Mesenchymal stem cell (in vitro differentiated cells and primary cell): Measurements from ENCODE around the gene STUB1. TPM values are rescaled to one million over a fixed set of nuclear protein-coding genes. Genes with fewer than 3 reads are reported as not detected.

Experiments used
- DNase-seq: peaks from one replicate; pipeline ENCODE4 v3.0.0-alpha.2; 2013
- H2AFZ ChIP-seq: one replicate; pipeline ENCODE4 v1.6.1; 2013; ENCODE audit warnings: low read depth, mild to moderate bottlenecking, control low read depth, inconsistent platforms, low read length, moderate library complexity
- H2AK5ac ChIP-seq: 2 replicates; pipeline ENCODE4 v1.6.1; 2013; ENCODE audit warnings: low read length, moderate library complexity, mild to moderate bottlenecking, inconsistent platforms; ENCODE audit not compliant: severe bottlenecking
- H2BK120ac ChIP-seq: one replicate; pipeline ENCODE4 v1.6.1; 2013; ENCODE audit warnings: low read depth, mild to moderate bottlenecking, inconsistent platforms, low read length, moderate library complexity
- H2BK12ac ChIP-seq, 2 experiments: one replicate each; pipeline ENCODE4 v1.6.1; 2013; ENCODE audit warnings: inconsistent platforms in 2 of 2, low read length in 2 of 2, mild to moderate bottlenecking in 2 of 2, moderate library complexity in 2 of 2, control low read depth in 1 of 2
- H2BK15ac ChIP-seq: one replicate; pipeline ENCODE4 v1.6.1; 2013; ENCODE audit warnings: mild to moderate bottlenecking, low read depth, inconsistent platforms; ENCODE audit not compliant: poor library complexity, severe bottlenecking
- H2BK5ac ChIP-seq: 2 replicates; pipeline ENCODE4 v1.6.1; 2013; ENCODE audit warnings: low read depth, mild to moderate bottlenecking, low read length, control low read depth, inconsistent platforms; ENCODE audit not compliant: poor library complexity, severe bottlenecking
- H3K14ac ChIP-seq, 2 experiments: one replicate each; pipeline ENCODE4 v1.6.1; 2013; ENCODE audit warnings: inconsistent platforms in 2 of 2, low read length in 2 of 2, control low read depth in 1 of 2, mild to moderate bottlenecking in 1 of 2, moderate library complexity in 1 of 2
- H3K18ac ChIP-seq, 2 experiments: one replicate each; pipeline ENCODE4 v1.6.1; 2013; ENCODE audit warnings: inconsistent platforms in 2 of 2, low read length in 2 of 2, control low read depth in 1 of 2, low read depth in 1 of 2, mild to moderate bottlenecking in 1 of 2
- H3K23ac ChIP-seq, 2 experiments: one replicate each; pipeline ENCODE4 v1.6.1; 2013; ENCODE audit warnings: inconsistent platforms in 2 of 2, low read length in 2 of 2, mild to moderate bottlenecking in 2 of 2, moderate library complexity in 2 of 2, control low read depth in 1 of 2
- H3K27ac ChIP-seq: 2 replicates; pipeline ENCODE4 v1.5.1; 2013; ENCODE audit warnings: mild to moderate bottlenecking, moderate library complexity, low read length, control low read depth, inconsistent platforms; ENCODE audit not compliant: poor library complexity, severe bottlenecking
- H3K27me3 ChIP-seq, 2 experiments: 2 replicates each; pipeline versions ENCODE4 v1.6.1 to v1.7.0; 2013; ENCODE audit warnings: low read length in 2 of 2, mild to moderate bottlenecking in 2 of 2, moderate library complexity in 2 of 2, control low read depth in 1 of 2, inconsistent platforms in 1 of 2; ENCODE audit not compliant: control insufficient read depth in 1 of 2, insufficient read depth in 1 of 2
- H3K36me3 ChIP-seq, 2 experiments: 2 replicates each; pipeline versions ENCODE4 v1.6.1 to v1.7.0; 2013; ENCODE audit warnings: low read length in 2 of 2, control low read depth in 1 of 2, inconsistent platforms in 1 of 2, low read depth in 1 of 2, mild to moderate bottlenecking in 1 of 2; ENCODE audit not compliant: insufficient read depth in 2 of 2, control insufficient read depth in 1 of 2
- H3K4ac ChIP-seq, 2 experiments: one replicate each; pipeline ENCODE4 v1.6.1; 2013; ENCODE audit warnings: inconsistent platforms in 2 of 2, low read length in 2 of 2, mild to moderate bottlenecking in 2 of 2, moderate library complexity in 2 of 2, control low read depth in 1 of 2, low read depth in 1 of 2
- H3K4me1 ChIP-seq: 2 replicates; pipeline ENCODE4 v1.6.1; 2013; ENCODE audit warnings: low read depth, low read length, control low read depth; ENCODE audit not compliant: control insufficient read depth, insufficient read depth
- H3K4me2 ChIP-seq: 2 replicates; pipeline ENCODE4 v1.6.1; 2013; ENCODE audit warnings: low read length, mild to moderate bottlenecking, inconsistent platforms; ENCODE audit not compliant: poor library complexity, severe bottlenecking
- H3K4me3 ChIP-seq, 2 experiments: 2 replicates each; pipeline versions ENCODE4 v1.5.1 to v1.7.0; 2013; ENCODE audit warnings: low read length in 2 of 2, mild to moderate bottlenecking in 2 of 2, control low read depth in 1 of 2, low read depth in 1 of 2; ENCODE audit not compliant: insufficient read depth in 1 of 2
- H3K79me1 ChIP-seq: replicated peaks from 2 replicates; pipeline ENCODE4 v1.6.1; 2013; ENCODE audit warnings: mild to moderate bottlenecking, control low read depth, low read length, inconsistent platforms; ENCODE audit not compliant: poor library complexity, severe bottlenecking
- H3K9ac ChIP-seq: 2 replicates; pipeline ENCODE4 v1.7.0; 2013; ENCODE audit warnings: mild to moderate bottlenecking, low read length, moderate library complexity
- H3K9me3 ChIP-seq: 2 replicates; pipeline ENCODE4 v1.7.0; 2013; ENCODE audit warnings: mild to moderate bottlenecking, low read length; ENCODE audit not compliant: control insufficient read depth
- H4K8ac ChIP-seq: one replicate; pipeline ENCODE4 v1.6.1; 2013; ENCODE audit warnings: inconsistent platforms, mild to moderate bottlenecking, low read length, moderate library complexity
- H4K91ac ChIP-seq: one replicate; pipeline ENCODE4 v1.6.1; 2013; ENCODE audit warnings: mild to moderate bottlenecking, low read length, inconsistent platforms
- WGBS: methylation state at CpG from one replicate; pipeline ENCODE4 v1.1.7; 2013; ENCODE audit warnings: mixed read lengths; 5-methylcytosine and 5-hydroxymethylcytosine counted together
- polyA plus RNA-seq, 2 experiments: library from polyadenylated mRNA; stranded (reverse); fragments of 200-250 nt; gene quantifications; one replicate each; pipeline ENCODE4 v1.2.3, GENCODE V29; 2013

The STUB1 gene
- polyA plus RNA-seq (2013, experiment 1 of 2), result 116 TPM
- polyA plus RNA-seq (2013, experiment 2 of 2), result 121 TPM

GRCh38 chr16:679814-680624, at the start of gene STUB1:
TSS of gene STUB1 (plus strand) at chr16:680410. CDS start at chr16:680526, 116 bp downstream.
- Histone ChIP-seq H3K4me2 (peak within 1 kb of the TSS; percentile 88), H2BK15ac (peak within 1 kb of the TSS; percentile 15), H3K4ac (peak within 1 kb of the TSS; percentile 91 to 92), H3K23ac (peak within 1 kb of the TSS in 1 of 2 experiments; percentile 85), H3K79me1 (peaks cover 8% of the 10 kb centered on the region), H3K36me3 (peaks cover 24 to 52% of the 10 kb centered on the region in 2 experiments), H2AK5ac (no peak within 1 kb of the TSS), H3K14ac (peak within 1 kb of the TSS in 1 of 2 experiments; percentile 92), H2BK120ac (peak within 1 kb of the TSS; percentile 91), H3K27ac (peak within 1 kb of the TSS; percentile 88), H3K9me3 (no peaks in the 10 kb centered on the region), H3K18ac (peak within 1 kb of the TSS; percentile 58 to 99), H3K9ac (peak within 1 kb of the TSS; percentile 94), H3K4me3 (peak within 1 kb of the TSS; percentile 80 to 93), H4K91ac (peak within 1 kb of the TSS; percentile 83), H3K4me1 (peaks cover 71% of the 10 kb centered on the region), H2AFZ (peak within 1 kb of the TSS; percentile 81), H2BK5ac (peak within 1 kb of the TSS; percentile 20), H3K27me3 (no peaks in the 10 kb centered on the region), H4K8ac (peak within 1 kb of the TSS; percentile 92), H2BK12ac (peak within 1 kb of the TSS in 1 of 2 experiments; percentile 70)
- WGBS, result 3% methylated on average over 46 of the region's 91 CpGs
- peak; percentile 90 for DNase-seq

- Histone ChIP-seq H2BK120ac (peak within 1 kb of the TSS; percentile 27), H2BK5ac (no peak within 1 kb of the TSS), H3K4me1 (peaks cover 64% of the 10 kb centered on the region), H3K4me3 (peak within 1 kb of the TSS in 1 of 2 experiments; percentile 26), H4K8ac (peak within 1 kb of the TSS; percentile 90), H3K4ac (peak within 1 kb of the TSS; percentile 84 to 94), H3K4me2 (peak within 1 kb of the TSS; percentile 10), H3K36me3 (peaks cover 8 to 63% of the 10 kb centered on the region in 2 experiments), H3K23ac (no peak within 1 kb of the TSS), H2BK12ac (peak within 1 kb of the TSS; percentile 92 to 96), H3K27ac (no peak within 1 kb of the TSS), H3K9me3 (no peaks in the 10 kb centered on the region), H2BK15ac (peak within 1 kb of the TSS; percentile 55), H2AFZ (peak within 1 kb of the TSS; percentile 2), H3K27me3 (no peaks in the 10 kb centered on the region), H4K91ac (peak within 1 kb of the TSS; percentile 95), H3K79me1 (peaks cover 19% of the 10 kb centered on the region), H2AK5ac (peak within 1 kb of the TSS; percentile 49), H3K18ac (peak within 1 kb of the TSS; percentile 76 to 87), H3K9ac (peak within 1 kb of the TSS; percentile 38), H3K14ac (peak within 1 kb of the TSS in 1 of 2 experiments; percentile 86)
- 9% methylated on average over 23 of the region's 23 CpGs for WGBS
- DNase-seq, result no peak
These were observed 49.3 kb upstream of the STUB1 start, which contains the start of gene WFIKKN1 for GRCh38 chr16:630815-631405. TSS of gene WFIKKN1 (plus strand) at chr16:630985. CDS start at chr16:631254, 269 bp downstream.

- H2AK5ac ChIP-seq, result no peak overlapping the region
- no peak overlapping the region for H4K8ac ChIP-seq
- H2AFZ ChIP-seq, result no peak overlapping the region
- H3K36me3 ChIP-seq, result peaks cover 8 to 57% of the 10 kb centered on the region in 2 experiments
- no peak overlapping the region for H2BK120ac ChIP-seq
- H3K18ac ChIP-seq, result no peak overlapping the region
- H3K4me1 ChIP-seq, result peaks cover 58% of the 10 kb centered on the region
- H3K27ac ChIP-seq, result no peak overlapping the region
- H3K9me3 ChIP-seq, result no peaks in the 10 kb centered on the region
- H2BK15ac ChIP-seq, result no peak overlapping the region
- no peak overlapping the region for H2BK5ac ChIP-seq
- no peak overlapping the region for H3K4me3 ChIP-seq
- H2BK12ac ChIP-seq, result no peak overlapping the region
- no peaks in the 10 kb centered on the region for H3K27me3 ChIP-seq
- no peak for DNase-seq
- WGBS, result 73% methylated on average over 8 of the region's 9 CpGs
- no peak overlapping the region for H3K4ac ChIP-seq
- H3K14ac ChIP-seq, result no peak overlapping the region
- peak overlapping the region; percentile 73 for H4K91ac ChIP-seq
- H3K9ac ChIP-seq, result no peak overlapping the region
- H3K23ac ChIP-seq, result no peak overlapping the region
- H3K4me2 ChIP-seq, result no peak overlapping the region
- peaks cover 19% of the 10 kb centered on the region for H3K79me1 ChIP-seq
These were observed 48.3 kb upstream of the STUB1 start for GRCh38 chr16:631808-632358.
